Caco-2 (cell line): ENCODE data around the gene IL33. TPM values are rescaled to one million over a fixed set of nuclear protein-coding genes. Genes with fewer than 3 reads are reported as not detected.

ENCODE experiments used
- BruUV-seq: library from RNA; stranded (reverse); fragments of 400-500 nt; replicated peaks from 2 replicates; lab custom pipeline; 2021; lab: Mats Ljungman, UMichigan
- CTCF ChIA-PET: fragments of 300-600 bp; sonication (Branson Sonifier 250); formaldehyde crosslinking; loops from one replicate; lab custom pipeline; 2022; ENCODE audit warnings: antibody characterized with exemption; lab: Charles Lee
- POLR2A ChIA-PET: fragments of 300-600 bp; sonication (Branson Sonifier 250); formaldehyde crosslinking; loops from one replicate; lab custom pipeline; 2022; ENCODE audit warnings: antibody characterized with exemption; lab: Charles Lee
- DNase-seq, 2 experiments: peaks; one replicate each; pipeline versions ENCODE4 v3.0.0 to v3.0.0-alpha.2; 2020 to 2022
- H3K27me3 ChIP-seq: replicated peaks from 2 replicates; pipeline ENCODE4 v1.6.0; 2011; ENCODE audit warnings: low read length; ENCODE audit not compliant: control insufficient read depth, insufficient read depth
- H3K36me3 ChIP-seq: 2 replicates; pipeline ENCODE4 v1.5.1; 2011; ENCODE audit warnings: low read length; ENCODE audit not compliant: control insufficient read depth, insufficient read depth
- H3K4me1 ChIP-seq: fragments of 250-450 bp; sonication (Bioruptor Pico); 2 replicates; pipeline ENCODE4 v1.5.1; 2020; ENCODE audit warnings: mild to moderate bottlenecking
- H3K4me3 ChIP-seq: 2 replicates; pipeline ENCODE4 v1.5.1; 2011; ENCODE audit warnings: low read depth, mild to moderate bottlenecking, control low read depth, low read length
- H3K9me3 ChIP-seq: fragments of 250-450 bp; sonication (Bioruptor Pico); 2 replicates; pipeline ENCODE4 v1.5.1; 2020; ENCODE audit warnings: mild to moderate bottlenecking, moderate library complexity
- H3K27ac Mint-ChIP-seq: one replicate; pipeline ENCODE4 v1.8.0; 2022; ENCODE audit warnings: mixed read lengths; ENCODE audit not compliant: unreplicated experiment
- H3K27me3 Mint-ChIP-seq: one replicate; pipeline ENCODE4 v1.8.0; 2022; ENCODE audit warnings: mixed read lengths; ENCODE audit not compliant: insufficient read depth, unreplicated experiment
- H3K36me3 Mint-ChIP-seq: one replicate; pipeline ENCODE4 v1.8.0; 2022; ENCODE audit warnings: mild to moderate bottlenecking, mixed read lengths; ENCODE audit not compliant: insufficient read depth, unreplicated experiment
- H3K4me1 Mint-ChIP-seq: one replicate; pipeline ENCODE4 v1.8.0; 2022; ENCODE audit warnings: low read depth, mixed read lengths; ENCODE audit not compliant: unreplicated experiment
- H3K4me3 Mint-ChIP-seq: one replicate; pipeline ENCODE4 v1.8.0; 2022; ENCODE audit warnings: mild to moderate bottlenecking, moderate library complexity, mixed read lengths; ENCODE audit not compliant: unreplicated experiment
- H3K9me3 Mint-ChIP-seq: one replicate; pipeline ENCODE4 v1.8.0; 2022; ENCODE audit warnings: mixed read lengths; ENCODE audit not compliant: unreplicated experiment
- CTCF ChIP-seq, 2 experiments: fragments of 200-600 bp in 1 of 2; IDR thresholded peaks; 1 replicate in 1 of 2; 2 replicates in 1 of 2; pipeline versions ENCODE4 v1.5.1 to v1.8.0; 2011 to 2022; ENCODE audit warnings: antibody characterized with exemption in 1 of 2, control low read depth in 1 of 2, inconsistent platforms in 1 of 2, low read depth in 1 of 2, low read length in 1 of 2, mild to moderate bottlenecking in 1 of 2, moderate library complexity in 1 of 2; ENCODE audit not compliant: insufficient read depth in 1 of 2, severe bottlenecking in 1 of 2, unreplicated experiment in 1 of 2
- intact Hi-C: fragments of 100-400 bp; cut with micrococcal nuclease; formaldehyde crosslinking; loops from one replicate; pipeline ENCODE4 v1.10.0; 2022; ENCODE audit not compliant: unreplicated experiment
- total RNA-seq: library from RNA; stranded (reverse); gene quantifications from 2 replicates; pipeline ENCODE4 v1.2.3, GENCODE V29; 2022

The IL33 gene
- total RNA-seq, 1 experiment from 2014 or later: not detected

- H3K27me3 Mint-ChIP-seq: peaks cover 4% of the 10 kb centered on the region
- CTCF ChIA-PET: no interaction called here
- Histone ChIP-seq H3K4me3 (no peak overlapping the region), H3K36me3 (no peaks in the 10 kb centered on the region), H3K27me3 (no peaks in the 10 kb centered on the region), H3K4me1 (no peaks in the 10 kb centered on the region), H3K9me3 (no peaks in the 10 kb centered on the region)
- no peaks in the 10 kb centered on the region for H3K36me3 Mint-ChIP-seq
- no peak for DNase-seq
- intact Hi-C loops: no loop called here
- POLR2A ChIA-PET: no interaction called here
- H3K27ac Mint-ChIP-seq: no peak overlapping the region
- H3K4me1 Mint-ChIP-seq: no peaks in the 10 kb centered on the region
- H3K9me3 Mint-ChIP-seq: peaks cover 4% of the 10 kb centered on the region
- BruUV-seq: no TSS peak
- no peak for TF ChIP-seq CTCF (IDR thresholded peaks at IDR 0.05; ENCODE audit: insufficient read depth in 1 of 2, low read depth in 1 of 2, low read length in 1 of 2, severe bottlenecking in 1 of 2, unreplicated experiment in 1 of 2)
- no peak overlapping the region for H3K4me3 Mint-ChIP-seq
Measured at GRCh38 chr9:6188906-6189305, 26.7 kb upstream of the IL33 start.

GRCh38 chr9:6194934-6195333, 20.7 kb upstream of the IL33 start:
- peaks cover 4% of the 10 kb centered on the region for H3K27me3 Mint-ChIP-seq
- H3K4me1 ChIP-seq: no peaks in the 10 kb centered on the region
- no peaks in the 10 kb centered on the region for H3K9me3 ChIP-seq
- ChIA-PET POLR2A (no interaction called here), CTCF (interaction anchor here (1.0 to 1.2 kb wide), 2 partner anchors 111 to 141 kb away, joined by 6 read pairs; no protein-coding TSS in a partner anchor)
- H3K27me3 ChIP-seq: no peaks in the 10 kb centered on the region
- no peaks in the 10 kb centered on the region for H3K36me3 ChIP-seq
- no TSS peak for BruUV-seq
- H3K27ac Mint-ChIP-seq: no peak overlapping the region
- H3K4me3 ChIP-seq: no peak overlapping the region
- TF ChIP-seq CTCF (IDR thresholded peaks at IDR 0.05; ENCODE audit: insufficient read depth in 1 of 2, low read depth in 1 of 2, low read length in 1 of 2, severe bottlenecking in 1 of 2, unreplicated experiment in 1 of 2): peak in 1 of 2 experiments; percentile 19
- H3K4me1 Mint-ChIP-seq: no peaks in the 10 kb centered on the region
- no peak overlapping the region for H3K4me3 Mint-ChIP-seq
- H3K9me3 Mint-ChIP-seq: no peaks in the 10 kb centered on the region
- peak in 1 of 2 experiments; percentile 9 for DNase-seq
- H3K36me3 Mint-ChIP-seq: no peaks in the 10 kb centered on the region
- intact Hi-C loops: no loop called here

- no peak for TF ChIP-seq CTCF (IDR thresholded peaks at IDR 0.05; ENCODE audit: insufficient read depth in 1 of 2, low read depth in 1 of 2, low read length in 1 of 2, severe bottlenecking in 1 of 2, unreplicated experiment in 1 of 2)
- H3K27me3 Mint-ChIP-seq: peaks cover 4% of the 10 kb centered on the region
- H3K4me3 Mint-ChIP-seq: no peak overlapping the region
- H3K4me1 Mint-ChIP-seq: no peaks in the 10 kb centered on the region
- Histone ChIP-seq H3K4me3 (no peak overlapping the region), H3K36me3 (no peaks in the 10 kb centered on the region), H3K27me3 (no peaks in the 10 kb centered on the region), H3K4me1 (no peaks in the 10 kb centered on the region), H3K9me3 (no peaks in the 10 kb centered on the region)
- no TSS peak for BruUV-seq
- no peak overlapping the region for H3K27ac Mint-ChIP-seq
- H3K9me3 Mint-ChIP-seq: no peaks in the 10 kb centered on the region
- no peak for DNase-seq
- no peaks in the 10 kb centered on the region for H3K36me3 Mint-ChIP-seq
- intact Hi-C loops: no loop called here
- ChIA-PET CTCF (no interaction called here), POLR2A (no interaction called here)
Measured at GRCh38 chr9:6195714-6196360, 19.8 kb upstream of the IL33 start.
